ENCODE data around the gene NUDT2.

GRCh38 chr9:34338665-34339385 lies 9.5 kb downstream of the NUDT2 start:
- TF ChIP-seq, protein P1, sequence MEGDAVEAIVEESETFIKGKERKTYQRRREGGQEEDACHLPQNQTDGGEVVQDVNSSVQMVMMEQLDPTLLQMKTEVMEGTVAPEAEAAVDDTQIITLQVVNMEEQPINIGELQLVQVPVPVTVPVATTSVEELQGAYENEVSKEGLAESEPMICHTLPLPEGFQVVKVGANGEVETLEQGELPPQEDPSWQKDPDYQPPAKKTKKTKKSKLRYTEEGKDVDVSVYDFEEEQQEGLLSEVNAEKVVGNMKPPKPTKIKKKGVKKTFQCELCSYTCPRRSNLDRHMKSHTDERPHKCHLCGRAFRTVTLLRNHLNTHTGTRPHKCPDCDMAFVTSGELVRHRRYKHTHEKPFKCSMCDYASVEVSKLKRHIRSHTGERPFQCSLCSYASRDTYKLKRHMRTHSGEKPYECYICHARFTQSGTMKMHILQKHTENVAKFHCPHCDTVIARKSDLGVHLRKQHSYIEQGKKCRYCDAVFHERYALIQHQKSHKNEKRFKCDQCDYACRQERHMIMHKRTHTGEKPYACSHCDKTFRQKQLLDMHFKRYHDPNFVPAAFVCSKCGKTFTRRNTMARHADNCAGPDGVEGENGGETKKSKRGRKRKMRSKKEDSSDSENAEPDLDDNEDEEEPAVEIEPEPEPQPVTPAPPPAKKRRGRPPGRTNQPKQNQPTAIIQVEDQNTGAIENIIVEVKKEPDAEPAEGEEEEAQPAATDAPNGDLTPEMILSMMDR (IDR thresholded peaks at IDR 0.05; ENCODE audit: poor library complexity), result no peak
- TF ChIP-seq EZH2 (IDR thresholded peaks at IDR 0.05; ENCODE audit: borderline replicate concordance) (no peak), EZH2phosphoT487 (IDR thresholded peaks at IDR 0.05; ENCODE audit: low read depth, severe bottlenecking, unreplicated experiment) (no peak)

All from hepatocyte (in vitro differentiated cells).